T-helper 9 cell (primary cell): ENCODE data around the gene ANKFY1.
A peak's percentile ranks its signal among the peaks of the same experiment; 100 is the strongest.

Source experiments
- DNase-seq: peaks from one replicate; pipeline ENCODE4 v3.0.0-alpha.2; 2020
- total RNA-seq, 2 donors: gene quantifications; one replicate each; lab custom pipeline; 2026; lab: John Stamatoyannopoulos, UW

Gene ANKFY1, protein sequence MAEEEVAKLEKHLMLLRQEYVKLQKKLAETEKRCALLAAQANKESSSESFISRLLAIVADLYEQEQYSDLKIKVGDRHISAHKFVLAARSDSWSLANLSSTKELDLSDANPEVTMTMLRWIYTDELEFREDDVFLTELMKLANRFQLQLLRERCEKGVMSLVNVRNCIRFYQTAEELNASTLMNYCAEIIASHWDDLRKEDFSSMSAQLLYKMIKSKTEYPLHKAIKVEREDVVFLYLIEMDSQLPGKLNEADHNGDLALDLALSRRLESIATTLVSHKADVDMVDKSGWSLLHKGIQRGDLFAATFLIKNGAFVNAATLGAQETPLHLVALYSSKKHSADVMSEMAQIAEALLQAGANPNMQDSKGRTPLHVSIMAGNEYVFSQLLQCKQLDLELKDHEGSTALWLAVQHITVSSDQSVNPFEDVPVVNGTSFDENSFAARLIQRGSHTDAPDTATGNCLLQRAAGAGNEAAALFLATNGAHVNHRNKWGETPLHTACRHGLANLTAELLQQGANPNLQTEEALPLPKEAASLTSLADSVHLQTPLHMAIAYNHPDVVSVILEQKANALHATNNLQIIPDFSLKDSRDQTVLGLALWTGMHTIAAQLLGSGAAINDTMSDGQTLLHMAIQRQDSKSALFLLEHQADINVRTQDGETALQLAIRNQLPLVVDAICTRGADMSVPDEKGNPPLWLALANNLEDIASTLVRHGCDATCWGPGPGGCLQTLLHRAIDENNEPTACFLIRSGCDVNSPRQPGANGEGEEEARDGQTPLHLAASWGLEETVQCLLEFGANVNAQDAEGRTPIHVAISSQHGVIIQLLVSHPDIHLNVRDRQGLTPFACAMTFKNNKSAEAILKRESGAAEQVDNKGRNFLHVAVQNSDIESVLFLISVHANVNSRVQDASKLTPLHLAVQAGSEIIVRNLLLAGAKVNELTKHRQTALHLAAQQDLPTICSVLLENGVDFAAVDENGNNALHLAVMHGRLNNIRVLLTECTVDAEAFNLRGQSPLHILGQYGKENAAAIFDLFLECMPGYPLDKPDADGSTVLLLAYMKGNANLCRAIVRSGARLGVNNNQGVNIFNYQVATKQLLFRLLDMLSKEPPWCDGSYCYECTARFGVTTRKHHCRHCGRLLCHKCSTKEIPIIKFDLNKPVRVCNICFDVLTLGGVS
- total RNA-seq = 68.1 to 109 reads per million in 2 donors

DNA sequence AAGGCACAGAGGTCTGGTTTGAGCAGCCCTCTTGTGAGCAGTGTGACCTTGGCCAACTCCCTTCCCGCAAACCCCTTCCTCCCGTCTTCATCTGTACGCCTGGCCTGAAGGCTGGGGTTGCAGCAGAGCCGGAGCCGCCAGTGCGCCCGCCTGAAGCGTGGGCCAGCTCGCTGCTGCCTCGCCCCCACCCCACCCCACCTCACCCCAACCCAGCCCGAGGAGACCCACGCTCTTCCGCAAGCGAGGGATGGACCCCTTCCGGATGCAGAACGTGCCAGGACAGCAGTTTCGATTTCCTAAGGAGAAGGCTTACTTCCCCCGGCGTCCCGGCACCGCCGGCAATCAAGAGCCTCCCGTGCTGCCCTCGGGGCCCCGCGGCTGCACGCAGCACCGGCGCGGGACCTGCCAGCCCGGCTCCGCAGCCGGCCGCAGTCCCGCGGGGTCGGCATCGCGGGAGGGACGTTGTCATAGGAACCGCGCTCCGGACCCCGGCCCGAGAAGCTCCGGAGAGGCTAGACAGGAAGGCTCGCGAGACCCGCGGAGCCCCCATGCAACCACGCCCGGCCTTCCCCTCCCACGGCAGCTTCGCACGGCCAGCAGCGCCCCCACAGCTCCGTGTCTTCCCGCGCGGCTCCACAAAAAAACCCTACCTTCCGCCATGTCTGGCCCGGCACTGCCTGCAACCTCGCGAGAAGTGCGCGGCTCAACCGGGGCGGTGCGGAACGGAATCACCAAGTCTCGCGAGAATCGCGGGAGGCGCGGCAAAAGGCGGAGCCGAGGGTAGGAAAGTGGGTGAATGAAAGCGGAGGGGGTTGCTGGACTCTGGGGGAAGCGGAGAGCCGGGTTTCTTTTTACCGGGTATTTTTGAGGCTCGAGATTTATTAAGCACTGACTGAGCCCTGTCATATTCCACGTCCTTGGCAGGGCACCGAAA is at the start of gene ANKFY1:
TSS of gene ANKFY1 (minus strand) at position 698 of the 934 bp plus-strand sequence. CDS start at position 660, 38 bp downstream.
- peak; percentile 98 for DNase-seq

GRCh38 chr17:4310354-4311060 is 46.7 kb upstream of the ANKFY1 start:
- DNase-seq = no peak

DNA sequence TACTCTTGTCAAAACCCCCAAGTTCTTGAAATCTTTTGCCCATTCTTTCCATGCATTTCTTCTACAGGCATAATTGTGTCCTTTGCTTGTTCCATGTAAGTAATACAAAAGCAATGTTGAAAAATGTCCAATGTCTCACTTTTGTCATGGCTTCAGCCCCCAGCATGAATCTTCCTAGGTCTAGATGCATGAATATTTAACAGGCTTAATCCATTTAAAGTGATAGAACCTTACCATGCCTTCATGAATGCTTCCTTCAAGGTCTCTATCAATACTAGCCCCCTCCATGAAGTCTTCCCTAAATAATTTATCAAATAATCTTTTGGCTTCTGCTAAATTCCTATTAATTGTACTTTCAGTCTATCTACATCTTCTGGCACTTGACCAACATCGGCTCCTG is 46.1 kb upstream of the ANKFY1 start:
- DNase-seq = no peak

GRCh38 chr17:4307179-4307930 is 43.6 kb upstream of the ANKFY1 start:
- DNase-seq = no peak

- no peak for DNase-seq
Observed at GRCh38 chr17:4305224-4305623, 41.4 kb upstream of the ANKFY1 start.

- DNase-seq = peak; percentile 44
Observed at GRCh38 chr17:4304417-4305027, 40.7 kb upstream of the ANKFY1 start.

DNA sequence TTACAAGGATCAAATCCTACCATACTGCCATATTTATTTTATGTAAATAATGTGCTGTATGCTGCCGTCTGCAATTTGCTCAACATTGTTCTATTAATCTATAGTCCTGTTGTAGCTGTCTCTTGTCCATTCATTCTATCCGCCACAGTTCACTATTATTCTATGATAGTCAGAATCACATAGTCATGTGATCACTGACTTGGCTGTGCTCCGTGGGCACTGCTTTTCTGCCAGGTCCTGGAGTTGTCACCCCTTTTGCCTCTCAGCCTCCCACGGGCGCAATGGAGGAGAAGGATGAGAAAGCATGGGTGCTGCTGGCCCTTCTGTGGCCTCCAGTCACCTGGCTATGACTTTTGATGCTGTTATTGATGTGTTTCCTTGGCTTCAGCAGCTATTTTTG is 37.3 kb upstream of the ANKFY1 start:
- no peak for DNase-seq

DNA sequence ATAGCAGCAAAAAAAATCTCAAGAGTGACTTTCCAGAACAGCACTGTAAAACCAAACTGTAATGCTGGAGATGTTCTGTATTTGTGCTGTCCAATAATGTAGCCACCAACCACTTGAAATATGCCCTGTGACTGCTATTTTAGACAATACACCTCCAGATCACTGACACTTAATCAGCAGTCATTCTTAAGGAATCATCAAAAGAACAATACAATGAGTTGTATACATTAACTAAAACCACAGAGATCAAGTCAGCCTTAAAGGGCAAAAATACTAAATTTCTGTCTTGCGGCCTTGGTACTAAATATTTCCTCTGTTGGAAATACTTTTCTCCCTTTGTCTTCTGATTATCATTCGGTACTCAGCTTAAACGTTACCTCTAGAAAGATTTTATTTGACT is 33.6 kb upstream of the ANKFY1 start:
- no peak for DNase-seq

DNA sequence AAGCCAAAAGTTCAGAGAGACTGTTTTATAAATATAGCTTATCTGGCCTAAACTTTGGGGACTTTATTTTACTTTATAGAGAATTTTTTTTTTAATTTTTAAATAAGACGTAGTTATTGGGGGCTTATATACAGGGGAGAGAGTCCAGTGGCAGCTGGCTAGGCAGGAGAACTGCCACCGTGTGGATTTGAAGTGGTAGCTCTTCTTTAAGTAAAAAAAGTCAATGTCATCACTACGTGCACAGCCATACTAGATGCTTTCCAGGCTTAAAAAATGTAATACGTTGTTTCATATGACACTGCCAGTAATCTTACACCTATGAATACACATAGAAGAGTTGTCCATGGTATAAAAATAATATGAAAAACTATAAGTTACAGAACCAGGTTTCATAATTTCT is 31.9 kb upstream of the ANKFY1 start:
- no peak for DNase-seq

DNA sequence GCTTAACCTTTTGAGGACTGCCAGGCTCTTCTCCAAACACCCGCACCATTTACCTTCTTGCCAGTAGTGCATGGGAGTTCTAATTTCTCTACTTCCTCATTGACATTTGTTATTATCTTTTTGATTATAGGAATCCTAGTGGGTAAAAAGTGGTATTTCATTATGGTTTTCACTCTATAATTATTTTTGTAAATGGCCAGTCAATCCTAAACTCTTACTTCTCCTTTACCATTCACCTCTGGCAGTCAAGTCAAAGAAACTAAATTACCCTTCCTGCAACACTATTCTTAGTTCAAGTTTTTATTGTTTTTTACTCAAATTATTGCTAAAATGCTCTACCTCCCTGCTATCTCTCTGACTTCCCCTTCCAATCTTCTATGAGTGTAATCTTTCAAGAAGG is 29.8 kb upstream of the ANKFY1 start:
- no peak for DNase-seq

DNA sequence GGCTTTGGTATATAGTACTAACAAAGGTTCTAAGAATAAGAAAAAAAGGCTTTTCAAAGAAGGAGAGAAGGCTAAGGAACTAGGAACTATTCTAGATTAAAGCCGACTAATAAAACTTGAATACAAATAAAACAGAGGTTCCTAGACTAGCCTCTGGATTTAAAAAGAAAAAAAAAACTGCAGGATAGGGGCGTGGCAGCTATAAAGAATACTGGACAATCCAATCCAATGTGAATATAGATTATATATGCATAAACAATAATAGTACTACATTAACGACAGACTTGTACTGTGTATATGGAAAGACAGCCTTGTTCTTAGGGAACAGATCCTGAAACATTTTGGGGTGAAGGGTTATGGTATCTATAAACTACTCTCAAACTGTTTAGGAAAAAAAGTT is 23.9 kb upstream of the ANKFY1 start:
- no peak for DNase-seq

- DNase-seq = no peak
Observed at GRCh38 chr17:4276514-4276913, 12.7 kb upstream of the ANKFY1 start.

DNA sequence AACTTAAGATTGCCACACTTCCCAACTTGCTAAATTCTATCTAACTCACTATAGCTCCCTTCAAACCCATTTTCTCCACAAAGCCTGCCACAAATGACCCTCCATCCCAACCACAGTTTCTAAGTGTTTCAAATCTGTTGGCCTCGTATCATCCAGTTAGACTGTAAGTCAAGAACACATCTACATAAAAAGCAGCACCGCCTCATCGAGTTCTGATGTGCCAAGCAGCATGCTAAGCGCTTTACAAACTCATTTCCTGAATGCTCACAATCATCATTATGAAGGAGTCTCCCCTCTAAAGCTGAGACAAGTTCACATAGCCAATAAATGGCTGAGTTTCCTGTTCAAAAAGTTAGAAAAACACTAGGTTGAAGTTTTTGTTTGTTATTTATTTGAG is 9.2 kb upstream of the ANKFY1 start:
- no peak for DNase-seq

DNA sequence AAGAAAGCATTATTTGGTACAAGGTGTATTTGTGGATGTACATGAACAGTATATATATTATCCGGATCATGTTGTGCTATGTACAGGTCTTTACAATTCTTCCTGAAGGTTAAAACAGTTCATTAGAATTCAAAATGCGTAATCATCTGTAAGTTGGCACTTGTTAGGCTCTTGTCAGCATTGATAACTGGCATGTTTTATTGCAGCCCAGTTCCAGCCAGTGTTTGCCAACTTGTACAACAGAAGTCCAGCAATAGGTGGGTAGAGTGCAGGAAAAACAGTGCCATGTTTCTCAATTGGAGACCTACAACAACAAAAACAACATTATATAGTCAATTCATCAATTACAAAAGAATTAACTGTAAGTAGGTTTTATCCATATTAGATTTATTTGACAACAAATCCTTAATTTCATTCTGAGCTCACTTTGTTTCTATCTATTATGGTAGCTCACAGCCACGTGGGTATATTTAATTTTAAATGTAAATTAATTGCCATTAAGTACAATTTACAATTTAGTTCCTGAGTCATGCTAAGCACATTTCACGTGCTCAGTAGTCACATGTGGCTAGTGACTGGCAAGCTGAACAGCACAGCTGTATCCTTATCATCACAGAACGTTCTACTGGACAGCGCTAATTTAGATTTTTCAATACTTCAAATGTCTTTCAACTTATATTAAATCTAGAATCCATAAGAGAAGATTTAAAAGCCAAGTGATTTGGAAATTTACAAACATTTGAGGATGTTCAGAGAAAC is 8.6 kb upstream of the ANKFY1 start:
- DNase-seq = no peak

DNA sequence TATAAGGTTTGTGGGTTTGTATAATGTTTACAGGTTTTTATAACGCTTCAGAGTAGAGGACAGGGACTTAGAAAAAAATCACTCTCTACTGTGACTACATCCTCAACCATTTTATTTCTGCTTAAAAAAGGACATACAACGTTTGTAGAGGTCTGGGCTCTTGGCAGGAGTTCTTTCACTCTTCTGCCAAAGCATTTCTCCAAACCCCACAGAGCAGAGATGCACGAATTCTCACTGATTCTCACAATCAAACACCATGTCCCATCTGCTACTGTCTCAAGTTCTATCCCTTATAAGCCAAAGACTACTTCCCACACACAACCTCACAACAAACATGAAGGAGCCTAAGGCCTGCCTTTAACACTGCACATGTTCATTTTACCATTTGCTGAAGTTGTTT is 7.0 kb upstream of the ANKFY1 start:
- no peak for DNase-seq

DNA sequence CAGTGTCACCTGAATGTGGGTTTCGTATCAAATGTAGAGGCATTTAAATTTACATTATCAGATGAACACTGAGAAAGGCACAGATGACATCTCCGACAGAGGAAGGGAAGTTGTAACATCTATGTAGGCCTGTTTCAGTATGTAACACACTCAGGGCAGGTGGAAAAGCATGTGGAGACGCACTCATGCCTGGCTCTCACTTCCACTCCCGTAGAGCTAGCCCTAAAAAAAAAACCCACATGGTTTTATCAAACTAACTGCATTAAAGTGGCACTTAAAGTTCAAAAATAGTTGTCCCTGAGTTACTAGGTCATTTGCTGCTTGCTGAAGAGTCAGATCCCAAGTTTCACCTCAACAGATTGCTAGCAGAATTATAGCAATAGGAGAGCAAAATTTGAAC is 6.1 kb upstream of the ANKFY1 start:
- DNase-seq = no peak

DNA sequence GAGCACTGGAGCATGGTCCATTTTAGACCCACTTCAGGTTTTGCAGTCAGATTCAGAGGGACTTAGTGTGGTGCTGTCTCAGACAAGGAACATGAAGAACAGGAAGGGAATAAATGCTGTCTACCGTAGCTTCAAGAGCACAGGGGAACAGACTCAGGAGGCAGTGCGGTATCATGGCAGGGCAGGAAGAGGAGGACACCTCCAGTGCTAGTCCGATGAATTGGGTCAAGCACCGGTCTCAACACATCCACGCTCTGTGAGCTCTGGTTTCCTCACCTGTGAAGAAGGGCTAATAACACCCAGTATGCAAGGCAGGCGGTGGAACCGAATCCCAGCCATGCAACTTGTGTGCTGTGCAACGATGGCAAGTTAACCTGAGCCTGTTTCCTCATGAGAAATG is 3.6 kb upstream of the ANKFY1 start:
- DNase-seq = no peak

DNA sequence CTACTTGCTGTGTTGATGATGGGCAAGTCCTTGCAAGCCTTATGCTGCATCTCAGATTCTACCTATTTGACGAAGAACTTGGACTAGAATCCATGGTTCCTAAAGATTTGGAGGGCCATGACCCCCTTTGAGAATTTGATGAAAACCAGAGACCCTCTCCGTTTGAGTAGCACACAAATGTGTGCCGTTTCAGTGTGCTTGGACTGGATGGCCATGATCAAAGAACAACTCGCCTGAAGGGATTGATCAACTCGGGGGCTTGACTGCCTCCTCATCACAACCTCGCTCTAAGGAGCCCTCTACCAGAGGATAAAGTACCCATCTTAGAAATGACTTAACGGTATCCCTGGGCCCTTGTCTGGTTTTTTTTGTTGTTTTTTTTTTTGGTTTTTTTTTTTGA is 2.8 kb upstream of the ANKFY1 start:
- no peak for DNase-seq

DNA sequence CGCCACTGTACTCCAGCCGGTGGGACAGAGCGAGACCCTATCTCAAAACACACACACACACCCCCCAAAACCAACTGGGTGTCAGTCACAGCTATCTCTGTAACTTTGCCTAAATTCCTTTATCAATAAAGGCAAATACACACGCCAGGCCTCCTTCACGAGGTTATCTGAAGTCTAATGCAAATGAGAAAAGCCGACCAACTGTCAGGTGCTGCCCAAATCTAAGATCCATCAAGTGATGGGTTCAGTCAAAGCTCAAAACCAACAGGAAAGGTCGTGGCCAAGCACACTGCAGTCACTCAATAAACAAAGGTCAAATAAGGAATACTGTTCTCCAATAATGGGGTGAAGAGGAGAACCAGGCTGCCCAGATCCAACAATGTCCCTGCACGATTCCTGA is 1.1 kb downstream of the ANKFY1 start:
- no peak for DNase-seq
